ENCODE data around the gene LPAR2.

The LPAR2 gene

GRCh38 chr19:19645233-19645870 is 17.3 kb upstream of the LPAR2 start:
- 0 out of 2 replicates have a peak, but pooled peaks cover 3% of the 10 kb centered on the region for H3K4me1 ChIP-seq (ENCODE audit: low read length)
- H2AFZ ChIP-seq (ENCODE audit: low read length): no peak overlapping the region
- no peaks in the 10 kb centered on the region for H3K27me3 ChIP-seq (replicated peaks; ENCODE audit: insufficient read depth, low read length)
- no peaks in the 10 kb centered on the region for H4K20me1 ChIP-seq (ENCODE audit: insufficient read depth, low read length)
- no peak for DNase-seq
- no peak overlapping the region for H3K4me3 ChIP-seq (ENCODE audit: low read length)
- H3K9ac ChIP-seq (ENCODE audit: low read length): no peak overlapping the region
- no peaks in the 10 kb centered on the region for H3K9me3 ChIP-seq (replicated peaks; ENCODE audit: insufficient read depth, low read length)
- no peaks in the 10 kb centered on the region; the same call in 1 of the 2 replicates for H3K79me2 ChIP-seq (ENCODE audit: low read length)
- no peak overlapping the region for H3K4me2 ChIP-seq (ENCODE audit: low read depth, low read length)
- no peaks in the 10 kb centered on the region for H3K36me3 ChIP-seq (replicated peaks; ENCODE audit: insufficient read depth, low read length)
- H3F3A ChIP-seq (ENCODE audit: insufficient read depth, low read length): peaks cover 10% of the 10 kb centered on the region
- no peaks in the 10 kb centered on the region for H3K9me2 ChIP-seq (replicated peaks; ENCODE audit: insufficient read depth, low read length)
- no peak overlapping the region for H3K27ac ChIP-seq (ENCODE audit: low read length)
- TF ChIP-seq CTCF (IDR thresholded peaks at IDR 0.05; ENCODE audit: low read length) (no peak), EZH2 (optimal IDR thresholded peaks at IDR 0.05; ENCODE audit: low read depth, low read length) (no peak), EZH2phosphoT487 (IDR thresholded peaks at IDR 0.05; ENCODE audit: low read length) (no peak)

- TF ChIP-seq EZH2 (optimal IDR thresholded peaks at IDR 0.05; ENCODE audit: low read depth, low read length): no peak
- TF ChIP-seq CTCF (IDR thresholded peaks at IDR 0.05; ENCODE audit: low read length): no peak
- TF ChIP-seq EZH2phosphoT487 (IDR thresholded peaks at IDR 0.05; ENCODE audit: low read length): no peak
- Histone ChIP-seq H2AFZ (ENCODE audit: low read length) (peak overlapping the region; percentile 95), H3F3A (ENCODE audit: insufficient read depth, low read length) (peaks cover 10% of the 10 kb centered on the region), H3K9ac (ENCODE audit: low read length) (peak overlapping the region; percentile 67; the same call in 1 of the 2 replicates), H3K4me1 (ENCODE audit: low read length) (0 out of 2 replicates have a peak, but pooled peaks cover 3% of the 10 kb centered on the region), H3K9me3 (replicated peaks; ENCODE audit: insufficient read depth, low read length) (no peaks in the 10 kb centered on the region), H3K4me2 (ENCODE audit: low read depth, low read length) (peak overlapping the region; percentile 98), H3K27ac (ENCODE audit: low read length) (peak overlapping the region; percentile 61; the same call in 1 of the 2 replicates), H3K36me3 (replicated peaks; ENCODE audit: insufficient read depth, low read length) (no peaks in the 10 kb centered on the region), H3K79me2 (ENCODE audit: low read length) (no peaks in the 10 kb centered on the region; the same call in 1 of the 2 replicates), H4K20me1 (ENCODE audit: insufficient read depth, low read length) (no peaks in the 10 kb centered on the region), H3K9me2 (replicated peaks; ENCODE audit: insufficient read depth, low read length) (no peaks in the 10 kb centered on the region), H3K27me3 (replicated peaks; ENCODE audit: insufficient read depth, low read length) (no peaks in the 10 kb centered on the region), H3K4me3 (ENCODE audit: low read length) (peak overlapping the region; percentile 95)
- DNase-seq: no peak
Observed at GRCh38 chr19:19644054-19644388, 16.0 kb upstream of the LPAR2 start.

GRCh38 chr19:19643158-19644053 is 15.4 kb upstream of the LPAR2 start, which contains the start of gene GMIP:
TSS of gene GMIP (minus strand) at chr19:19643657. CDS start at chr19:19643529, 128 bp downstream.
- Histone ChIP-seq H3K4me2 (ENCODE audit: low read depth, low read length) (peak within 1 kb of the TSS; percentile 98), H3K36me3 (replicated peaks; ENCODE audit: insufficient read depth, low read length) (no peaks in the 10 kb centered on the region), H3F3A (ENCODE audit: insufficient read depth, low read length) (peaks cover 10% of the 10 kb centered on the region), H3K9ac (ENCODE audit: low read length) (peak within 1 kb of the TSS; percentile 67), H3K27ac (ENCODE audit: low read length) (peak within 1 kb of the TSS; percentile 61; the same call in 1 of the 2 replicates), H3K4me1 (ENCODE audit: low read length) (0 out of 2 replicates have a peak, but pooled peaks cover 3% of the 10 kb centered on the region), H3K4me3 (ENCODE audit: low read length) (peak within 1 kb of the TSS; percentile 95), H3K27me3 (replicated peaks; ENCODE audit: insufficient read depth, low read length) (no peaks in the 10 kb centered on the region), H3K9me2 (replicated peaks; ENCODE audit: insufficient read depth, low read length) (no peaks in the 10 kb centered on the region), H3K9me3 (replicated peaks; ENCODE audit: insufficient read depth, low read length) (no peaks in the 10 kb centered on the region), H4K20me1 (ENCODE audit: insufficient read depth, low read length) (no peaks in the 10 kb centered on the region), H2AFZ (ENCODE audit: low read length) (peak within 1 kb of the TSS; percentile 95), H3K79me2 (ENCODE audit: low read length) (no peaks in the 10 kb centered on the region; the same call in 1 of the 2 replicates)
- DNase-seq: peak; percentile 85
- TF ChIP-seq EZH2 (optimal IDR thresholded peaks at IDR 0.05; ENCODE audit: low read depth, low read length) (no peak), CTCF (IDR thresholded peaks at IDR 0.05; ENCODE audit: low read length) (peak; percentile 86)

Measured in MM.1S (cell line).